ENCODE results near the gene MCIDAS.
A peak's percentile ranks its signal among the peaks of the same experiment; 100 is the strongest.

The MCIDAS gene

DNA sequence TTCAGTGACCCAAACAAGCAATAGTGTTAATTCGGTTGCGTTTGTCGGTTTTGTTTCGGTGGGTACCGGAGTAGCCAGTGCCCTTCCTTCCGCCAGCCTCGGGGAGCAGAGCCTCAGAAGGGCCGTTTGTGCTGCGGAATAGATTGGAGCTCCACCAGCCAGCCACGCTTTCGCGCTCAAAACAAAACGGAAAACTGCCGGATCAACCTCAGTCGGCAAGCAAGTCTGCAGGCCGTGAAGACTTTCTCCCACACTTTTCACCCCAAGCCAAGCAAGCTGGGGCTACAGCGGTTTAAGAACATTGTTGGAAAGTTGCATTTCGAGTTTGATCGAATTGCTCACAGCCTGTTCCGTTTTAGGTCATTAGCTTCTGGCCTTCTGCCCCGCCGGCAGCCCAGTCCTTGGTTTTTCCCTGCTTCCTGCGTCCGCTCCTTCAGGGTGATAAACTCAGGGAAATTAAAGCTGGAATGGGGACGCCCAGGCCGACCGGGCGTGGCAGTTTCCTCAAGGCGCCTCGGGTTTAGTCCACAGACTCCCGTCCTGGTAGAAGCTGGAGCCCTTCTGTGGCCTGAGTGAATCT lies 7.1 kb upstream of the MCIDAS start:
- no peaks in the 10 kb centered on the region for H3K36me3 ChIP-seq (ENCODE audit: insufficient read depth, low read length)
- no peak for DNase-seq
- no peak for ATAC-seq (ENCODE audit: insufficient read depth, low read depth)
- H3K27ac ChIP-seq (ENCODE audit: low read length) = no peak overlapping the region
- no peaks in the 10 kb centered on the region for H3K79me2 ChIP-seq (ENCODE audit: insufficient read depth, low read length)
- H3K4me3 ChIP-seq (ENCODE audit: low read depth in 1 of 2, low read length in 2 of 2) = peak overlapping the region in 1 of 2 experiments; percentile 49; a peak in 2 of 4 replicates
- H3K9me3 ChIP-seq (ENCODE audit: insufficient read depth, low read length, severe bottlenecking) = no peaks in the 10 kb centered on the region
- H3K4me2 ChIP-seq (ENCODE audit: insufficient read depth, low read length) = peak overlapping the region; percentile 67
- H3K4me1 ChIP-seq (ENCODE audit: insufficient read depth, low read length) = peaks cover 17% of the 10 kb centered on the region
- H2AFZ ChIP-seq (ENCODE audit: low read depth, low read length) = no peak overlapping the region; the same call in 1 of the 2 replicates
- peaks cover 6% of the 10 kb centered on the region for H4K20me1 ChIP-seq (ENCODE audit: insufficient read depth, low read length)
- H3K27me3 ChIP-seq (ENCODE audit: insufficient read depth, low read length, poor library complexity) = peaks cover 35% of the 10 kb centered on the region
- TF ChIP-seq EZH2 (IDR thresholded peaks at IDR 0.05; ENCODE audit: borderline replicate concordance, low read depth, low read length, severe bottlenecking) (no peak), CTCF (IDR thresholded peaks at IDR 0.05; ENCODE audit: borderline replicate concordance, extremely low read depth, low read length, poor library complexity, severe bottlenecking) (no peak)
- H3K9ac ChIP-seq (ENCODE audit: low read depth, low read length) = peak overlapping the region; percentile 31; the same call in 1 of the 2 replicates

DNA sequence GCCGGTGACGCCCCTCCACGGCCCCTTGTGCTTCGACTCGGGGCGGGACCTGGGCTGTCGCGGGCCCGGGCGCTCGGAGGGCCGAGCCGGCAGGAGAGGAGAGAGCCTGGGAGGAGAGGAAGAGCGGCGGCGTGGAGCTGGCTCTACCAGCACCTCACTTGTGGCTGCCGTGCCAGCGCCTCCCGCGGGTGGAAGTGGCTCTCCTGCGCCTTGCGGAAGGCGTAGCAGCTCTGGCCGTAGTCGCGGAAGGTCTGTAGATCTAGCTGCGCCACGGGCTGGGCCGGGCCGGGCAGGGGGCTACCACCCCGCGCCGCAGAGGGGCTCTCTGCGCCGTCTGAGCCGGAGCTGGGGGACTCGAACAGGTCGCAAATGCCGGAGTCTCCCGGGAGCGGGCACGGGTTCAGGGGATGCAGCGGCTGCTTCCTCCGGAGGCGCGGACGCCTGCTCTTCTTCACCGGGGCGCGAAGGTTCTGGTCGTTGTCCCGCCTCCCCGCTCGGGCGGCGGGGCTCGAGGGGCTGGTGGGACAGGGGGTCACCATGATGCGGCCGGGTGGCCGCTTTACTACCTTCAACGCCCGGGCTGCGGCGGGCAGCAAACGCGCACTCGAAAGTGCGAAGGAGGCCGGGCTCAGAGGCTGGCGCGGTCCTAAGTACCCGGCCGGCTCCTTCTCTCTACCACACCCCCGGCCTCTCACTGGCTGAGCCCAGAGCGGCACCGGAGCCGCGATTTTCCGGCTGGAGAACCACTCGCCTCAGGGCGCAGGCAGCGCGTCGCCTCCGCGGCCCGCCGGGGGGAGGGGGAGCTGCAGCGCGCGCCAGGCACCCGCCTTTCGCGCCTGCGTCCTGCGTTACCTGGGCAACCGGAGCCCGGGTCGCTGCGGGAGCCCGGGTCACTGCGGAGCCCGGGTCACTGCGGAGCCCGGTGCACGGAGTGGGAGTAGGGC lies 6.1 kb upstream of the MCIDAS start, which contains the start of gene CCNO:
TSS of gene CCNO (minus strand) at position 624 of the 944 bp plus-strand sequence. CDS start at position 539, 85 bp downstream.
- DNase-seq (peak; percentile 53), ATAC-seq (ENCODE audit: insufficient read depth, low read depth) (peak; percentile 92)
- Histone ChIP-seq H2AFZ (ENCODE audit: low read depth, low read length) (no peak within 1 kb of the TSS; the same call in 1 of the 2 replicates), H3K4me3 (ENCODE audit: low read depth in 1 of 2, low read length in 2 of 2) (peak within 1 kb of the TSS in 1 of 2 experiments; percentile 49; a peak in 3 of 4 replicates), H3K27me3 (ENCODE audit: insufficient read depth, low read length, poor library complexity) (peaks cover 44% of the 10 kb centered on the region), H3K79me2 (ENCODE audit: insufficient read depth, low read length) (no peaks in the 10 kb centered on the region), H3K9ac (ENCODE audit: low read depth, low read length) (peak within 1 kb of the TSS; percentile 31; the same call in 1 of the 2 replicates), H3K27ac (ENCODE audit: low read length) (no peak within 1 kb of the TSS), H3K4me2 (ENCODE audit: insufficient read depth, low read length) (peak within 1 kb of the TSS; percentile 67), H3K36me3 (ENCODE audit: insufficient read depth, low read length) (no peaks in the 10 kb centered on the region), H3K9me3 (ENCODE audit: insufficient read depth, low read length, severe bottlenecking) (no peaks in the 10 kb centered on the region), H3K4me1 (ENCODE audit: insufficient read depth, low read length) (peaks cover 17% of the 10 kb centered on the region), H4K20me1 (ENCODE audit: insufficient read depth, low read length) (peaks cover 6% of the 10 kb centered on the region)
- no peak for TF ChIP-seq EZH2 (IDR thresholded peaks at IDR 0.05; ENCODE audit: borderline replicate concordance, low read depth, low read length, severe bottlenecking)
- TF ChIP-seq CTCF (IDR thresholded peaks at IDR 0.05; ENCODE audit: borderline replicate concordance, extremely low read depth, low read length, poor library complexity, severe bottlenecking) = no peak

GRCh38 chr5:55232271-55232984 lies 5.3 kb upstream of the MCIDAS start:
- Histone ChIP-seq H3K9me3 (ENCODE audit: insufficient read depth, low read length, severe bottlenecking) (no peaks in the 10 kb centered on the region), H3K9ac (ENCODE audit: low read depth, low read length) (no peak overlapping the region), H4K20me1 (ENCODE audit: insufficient read depth, low read length) (peaks cover 6% of the 10 kb centered on the region), H3K36me3 (ENCODE audit: insufficient read depth, low read length) (no peaks in the 10 kb centered on the region), H3K4me1 (ENCODE audit: insufficient read depth, low read length) (peaks cover 17% of the 10 kb centered on the region), H3K27ac (ENCODE audit: low read length) (no peak overlapping the region), H2AFZ (ENCODE audit: low read depth, low read length) (no peak overlapping the region), H3K79me2 (ENCODE audit: insufficient read depth, low read length) (no peaks in the 10 kb centered on the region), H3K4me2 (ENCODE audit: insufficient read depth, low read length) (peak overlapping the region; percentile 67), H3K27me3 (ENCODE audit: insufficient read depth, low read length, poor library complexity) (peaks cover 52% of the 10 kb centered on the region), H3K4me3 (ENCODE audit: low read depth in 1 of 2, low read length in 2 of 2) (peak overlapping the region in 1 of 2 experiments; percentile 49; a peak in 2 of 4 replicates)
- TF ChIP-seq CTCF (IDR thresholded peaks at IDR 0.05; ENCODE audit: borderline replicate concordance, extremely low read depth, low read length, poor library complexity, severe bottlenecking) = no peak
- no peak for TF ChIP-seq EZH2 (IDR thresholded peaks at IDR 0.05; ENCODE audit: borderline replicate concordance, low read depth, low read length, severe bottlenecking)
- DNase-seq (no peak), ATAC-seq (ENCODE audit: insufficient read depth, low read depth) (no peak)

All from DND-41 (cell line).